OCI-LY1 (cell line): Measurements from ENCODE around the gene CTIF.

Experiments used
- H2AFZ ChIP-seq: fragments of 200-600 bp; sonication (generic), shearing (Covaris generic); 2 replicates; pipeline ENCODE4 v1.6.0; 2014; ENCODE audit warnings: antibody characterized with exemption, mild to moderate bottlenecking, low read length
- H3F3A ChIP-seq: fragments of 200-600 bp; sonication (generic), shearing (Covaris generic); 2 replicates; pipeline ENCODE4 v1.6.0; 2014; ENCODE audit warnings: mild to moderate bottlenecking, antibody characterized with exemption, low read length, moderate library complexity; ENCODE audit not compliant: insufficient read depth
- H3K27ac ChIP-seq: fragments of 200-600 bp; sonication (generic); 2 replicates; pipeline ENCODE4 v1.5.1; 2014; ENCODE audit warnings: low read length, mixed run types, mild to moderate bottlenecking, low read depth; ENCODE audit not compliant: poor library complexity, severe bottlenecking
- H3K27me3 ChIP-seq: fragments of 200-600 bp; sonication (generic); 2 replicates; pipeline ENCODE4 v1.6.0; 2014; ENCODE audit warnings: antibody characterized with exemption, mild to moderate bottlenecking, low read length, moderate library complexity; ENCODE audit not compliant: insufficient read depth
- H3K36me3 ChIP-seq: fragments of 200-600 bp; sonication (generic); 2 replicates; pipeline ENCODE4 v1.6.1; 2014; ENCODE audit warnings: mild to moderate bottlenecking, antibody characterized with exemption, low read length, moderate library complexity, mixed read lengths; ENCODE audit not compliant: insufficient read depth
- H3K4me1 ChIP-seq: fragments of 200-600 bp; sonication (generic); 2 replicates; pipeline ENCODE4 v1.5.1; 2014; ENCODE audit warnings: mild to moderate bottlenecking, low read length, moderate library complexity; ENCODE audit not compliant: insufficient read depth, severe bottlenecking
- H3K4me2 ChIP-seq: fragments of 200-600 bp; sonication (generic), shearing (Covaris generic); 2 replicates; pipeline ENCODE4 v1.6.1; 2014; ENCODE audit warnings: low read length
- H3K4me3 ChIP-seq: fragments of 200-600 bp; sonication (generic); 2 replicates; pipeline ENCODE4 v1.5.1; 2014; ENCODE audit warnings: low read length, low read depth, mild to moderate bottlenecking, mixed read lengths; ENCODE audit not compliant: poor library complexity, severe bottlenecking
- H3K79me2 ChIP-seq: fragments of 200-600 bp; shearing (Covaris generic); 2 replicates; pipeline ENCODE4 v1.6.1; 2016; ENCODE audit warnings: mixed run types, low read length, mixed read lengths; ENCODE audit not compliant: insufficient read depth
- H3K9ac ChIP-seq: fragments of 200-600 bp; sonication (generic), shearing (Covaris generic); 2 replicates; pipeline ENCODE4 v1.6.1; 2014; ENCODE audit warnings: mild to moderate bottlenecking, low read length, mixed read lengths
- H3K9me2 ChIP-seq: fragments of 200-600 bp; sonication (generic), shearing (Covaris generic); 2 replicates; pipeline ENCODE4 v1.6.1; 2014; ENCODE audit warnings: low read depth, mild to moderate bottlenecking, low read length, mixed read lengths
- H3K9me3 ChIP-seq: fragments of 200-600 bp; shearing (Covaris generic); 2 replicates; pipeline ENCODE4 v1.6.1; 2014; ENCODE audit warnings: low read length, mixed read lengths
- H4K20me1 ChIP-seq: fragments of 200-600 bp; sonication (generic), shearing (Covaris generic); 2 replicates; pipeline ENCODE4 v1.6.0; 2016; ENCODE audit warnings: mild to moderate bottlenecking, low read length; ENCODE audit not compliant: insufficient read depth
- EZH2 ChIP-seq: fragments of 200-600 bp; sonication (generic), shearing (Covaris generic); IDR thresholded peaks from 2 replicates; pipeline ENCODE4 v1.8.0; 2017; ENCODE audit warnings: borderline replicate concordance, mixed run types, mild to moderate bottlenecking, antibody characterized with exemption, low read length, moderate library complexity, mixed read lengths
- TF ChIP-seq, protein P1 (sequence below): fragments of 200-600 bp; sonication (generic), shearing (Covaris generic); IDR thresholded peaks from 2 replicates; pipeline ENCODE4 v1.5.1; 2017; ENCODE audit warnings: mild to moderate bottlenecking, antibody characterized with exemption, low read length, moderate library complexity, mixed read lengths

Gene CTIF

DNA sequence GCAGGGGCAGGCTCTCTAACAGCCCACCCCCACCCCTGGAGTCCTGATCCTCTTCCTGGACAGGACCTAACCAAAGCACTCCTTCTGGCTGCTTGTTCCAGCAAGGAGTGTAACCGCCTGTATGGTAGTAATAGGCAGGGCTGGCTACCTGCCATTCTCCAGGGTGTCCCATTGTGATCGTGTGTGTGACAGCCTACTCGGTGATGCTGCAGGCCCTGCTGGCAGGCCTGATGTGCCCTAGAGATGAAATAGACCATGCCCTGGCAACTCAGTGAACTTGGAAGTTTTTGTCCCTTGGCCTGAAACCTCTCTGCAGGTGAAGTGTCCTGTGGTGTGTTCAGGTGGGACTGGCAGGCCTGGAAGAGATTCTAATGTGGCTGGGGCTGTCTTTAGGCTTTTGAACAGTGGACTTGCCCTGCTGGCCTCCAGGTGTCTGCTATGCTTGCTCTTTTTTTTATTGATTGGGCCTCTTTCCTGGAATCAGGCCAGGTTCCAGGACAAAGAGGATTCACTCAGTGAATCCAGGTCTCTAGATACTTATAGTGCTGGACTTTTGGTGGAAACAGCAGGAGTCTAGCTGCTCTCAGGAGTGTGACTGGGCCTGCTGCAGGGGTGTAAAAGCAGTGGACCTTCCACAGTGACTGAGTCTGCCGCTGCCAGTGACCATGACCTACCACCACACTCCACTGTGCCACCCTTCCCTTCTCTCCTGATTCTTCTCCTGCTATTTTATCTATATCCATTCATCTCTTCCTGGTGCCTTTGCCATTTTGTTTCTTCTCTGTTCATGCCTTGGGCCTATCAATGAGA, 132.1 kb downstream of the CTIF start:
- H3K36me3 ChIP-seq = no peaks in the 10 kb centered on the region
- no peaks in the 10 kb centered on the region for H3K9me2 ChIP-seq
- H3K79me2 ChIP-seq = no peaks in the 10 kb centered on the region
- no peak overlapping the region for H2AFZ ChIP-seq
- no peak overlapping the region for H3K4me3 ChIP-seq
- no peaks in the 10 kb centered on the region; the same call in 1 of the 2 replicates for H3K27me3 ChIP-seq
- no peaks in the 10 kb centered on the region for H3K9me3 ChIP-seq
- no peak overlapping the region for H3K9ac ChIP-seq
- H3K27ac ChIP-seq = no peak overlapping the region
- H3K4me2 ChIP-seq = no peak overlapping the region
- no peaks in the 10 kb centered on the region for H4K20me1 ChIP-seq
- TF ChIP-seq, protein P1, sequence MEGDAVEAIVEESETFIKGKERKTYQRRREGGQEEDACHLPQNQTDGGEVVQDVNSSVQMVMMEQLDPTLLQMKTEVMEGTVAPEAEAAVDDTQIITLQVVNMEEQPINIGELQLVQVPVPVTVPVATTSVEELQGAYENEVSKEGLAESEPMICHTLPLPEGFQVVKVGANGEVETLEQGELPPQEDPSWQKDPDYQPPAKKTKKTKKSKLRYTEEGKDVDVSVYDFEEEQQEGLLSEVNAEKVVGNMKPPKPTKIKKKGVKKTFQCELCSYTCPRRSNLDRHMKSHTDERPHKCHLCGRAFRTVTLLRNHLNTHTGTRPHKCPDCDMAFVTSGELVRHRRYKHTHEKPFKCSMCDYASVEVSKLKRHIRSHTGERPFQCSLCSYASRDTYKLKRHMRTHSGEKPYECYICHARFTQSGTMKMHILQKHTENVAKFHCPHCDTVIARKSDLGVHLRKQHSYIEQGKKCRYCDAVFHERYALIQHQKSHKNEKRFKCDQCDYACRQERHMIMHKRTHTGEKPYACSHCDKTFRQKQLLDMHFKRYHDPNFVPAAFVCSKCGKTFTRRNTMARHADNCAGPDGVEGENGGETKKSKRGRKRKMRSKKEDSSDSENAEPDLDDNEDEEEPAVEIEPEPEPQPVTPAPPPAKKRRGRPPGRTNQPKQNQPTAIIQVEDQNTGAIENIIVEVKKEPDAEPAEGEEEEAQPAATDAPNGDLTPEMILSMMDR = no peak
- no peak for TF ChIP-seq EZH2
- no peaks in the 10 kb centered on the region for H3F3A ChIP-seq
- no peaks in the 10 kb centered on the region for H3K4me1 ChIP-seq

DNA sequence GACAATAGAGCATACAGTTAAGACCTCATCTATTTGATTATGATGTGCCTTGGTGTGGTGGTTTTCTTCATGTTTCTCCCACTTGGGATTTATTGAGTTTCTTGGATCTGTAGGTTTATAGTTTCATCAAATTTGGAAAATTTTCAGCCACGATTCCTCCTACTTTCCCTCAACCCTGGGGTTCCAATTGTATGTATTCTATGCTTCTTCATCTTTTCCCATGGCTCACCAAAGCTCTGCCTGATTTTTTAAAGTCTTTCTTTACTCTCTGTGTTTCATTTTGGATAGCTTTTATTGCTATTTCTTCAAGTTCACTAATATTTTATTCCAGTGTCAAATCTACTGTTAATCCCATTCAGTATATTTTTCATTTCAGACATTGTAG, 132.7 kb downstream of the CTIF start:
- H3K4me1 ChIP-seq = peaks cover under 1% of the 10 kb centered on the region
- no peak overlapping the region for H3K9ac ChIP-seq

DNA sequence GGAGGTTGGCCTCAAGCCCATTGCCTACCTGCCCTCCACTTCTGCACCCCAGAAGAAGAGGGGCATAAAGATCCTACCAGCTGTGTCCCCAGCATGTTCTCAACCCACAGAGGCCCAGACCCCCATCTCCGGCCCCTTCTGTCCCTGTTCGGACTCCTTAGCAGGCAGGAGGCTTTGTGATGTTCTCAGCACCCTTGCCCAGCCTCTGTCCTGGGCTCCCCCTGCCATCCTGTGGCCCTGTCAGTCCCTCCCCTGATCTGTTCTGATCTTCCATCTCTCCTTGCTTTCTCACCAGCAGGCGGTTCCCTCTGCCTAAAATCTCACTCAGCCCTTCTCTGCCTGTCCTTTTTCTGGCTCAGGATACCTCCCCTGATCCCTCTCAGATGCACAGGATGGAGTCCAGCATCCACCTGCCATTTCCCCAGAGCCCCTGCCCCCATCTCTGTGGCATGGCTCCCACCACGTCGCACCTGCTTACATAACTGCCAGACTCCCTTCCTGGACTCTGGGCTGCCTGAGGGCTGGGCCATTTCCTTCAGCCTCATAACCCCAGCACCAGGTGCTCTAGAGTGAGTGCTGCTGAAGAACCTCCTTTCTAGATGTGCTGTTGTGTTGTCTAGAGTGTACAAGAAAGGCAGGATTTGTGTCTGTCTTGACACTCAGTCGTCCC, 134.0 kb downstream of the CTIF start:
- Histone ChIP-seq H3K79me2 (no peaks in the 10 kb centered on the region), H3F3A (no peaks in the 10 kb centered on the region), H3K4me1 (peaks cover 6% of the 10 kb centered on the region), H3K9me3 (no peaks in the 10 kb centered on the region), H3K4me3 (no peak overlapping the region), H2AFZ (no peak overlapping the region), H3K9ac (no peak overlapping the region), H3K27me3 (no peaks in the 10 kb centered on the region), H3K36me3 (no peaks in the 10 kb centered on the region), H3K27ac (no peak overlapping the region), H3K4me2 (no peak overlapping the region), H4K20me1 (no peaks in the 10 kb centered on the region), H3K9me2 (no peaks in the 10 kb centered on the region)
- no peak for TF ChIP-seq EZH2
- TF ChIP-seq, protein P1 = no peak

More for the DNA sequence above, 132.7 kb downstream of the CTIF start:
- H3K4me2 ChIP-seq = no peak overlapping the region
- no peaks in the 10 kb centered on the region for H3F3A ChIP-seq
- no peak overlapping the region for H3K27ac ChIP-seq
- H4K20me1 ChIP-seq = no peaks in the 10 kb centered on the region
- no peak overlapping the region for H2AFZ ChIP-seq
- no peaks in the 10 kb centered on the region; the same call in 1 of the 2 replicates for H3K27me3 ChIP-seq
- no peaks in the 10 kb centered on the region for H3K9me2 ChIP-seq
- H3K79me2 ChIP-seq = no peaks in the 10 kb centered on the region
- H3K4me3 ChIP-seq = no peak overlapping the region
- H3K9me3 ChIP-seq = no peaks in the 10 kb centered on the region
- TF ChIP-seq, protein P1 = no peak
- TF ChIP-seq EZH2 = no peak
- H3K36me3 ChIP-seq = no peaks in the 10 kb centered on the region
